Measurements from ENCODE around the gene EPN3.

Gene EPN3

GRCh38 chr17:50532452-50533024 is at the start of gene EPN3:
TSS of gene EPN3 (plus strand) at chr17:50532735. CDS start at chr17:50536557, 3,822 bp downstream.
- DNase-seq: no peak

DNA sequence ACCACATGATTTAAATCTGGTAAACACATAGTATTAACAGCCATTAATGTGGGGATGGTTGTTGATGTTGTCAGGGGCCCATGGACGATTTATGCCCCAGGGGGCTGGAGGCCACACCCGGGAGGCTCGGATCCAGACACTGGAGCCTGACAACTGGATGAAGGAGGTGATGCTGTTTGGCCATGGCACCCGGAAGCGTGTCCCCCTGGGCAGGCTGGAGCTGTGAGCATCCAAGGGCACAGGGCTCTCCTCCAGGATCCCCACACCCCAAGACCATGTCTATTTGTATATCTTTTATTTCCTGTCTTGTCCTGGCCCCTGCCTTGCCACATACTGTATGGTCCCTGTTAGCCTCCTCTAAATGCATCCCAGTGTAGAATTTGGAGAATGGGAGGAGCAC is 49.3 kb upstream of the EPN3 start:
- no peak for DNase-seq

DNA sequence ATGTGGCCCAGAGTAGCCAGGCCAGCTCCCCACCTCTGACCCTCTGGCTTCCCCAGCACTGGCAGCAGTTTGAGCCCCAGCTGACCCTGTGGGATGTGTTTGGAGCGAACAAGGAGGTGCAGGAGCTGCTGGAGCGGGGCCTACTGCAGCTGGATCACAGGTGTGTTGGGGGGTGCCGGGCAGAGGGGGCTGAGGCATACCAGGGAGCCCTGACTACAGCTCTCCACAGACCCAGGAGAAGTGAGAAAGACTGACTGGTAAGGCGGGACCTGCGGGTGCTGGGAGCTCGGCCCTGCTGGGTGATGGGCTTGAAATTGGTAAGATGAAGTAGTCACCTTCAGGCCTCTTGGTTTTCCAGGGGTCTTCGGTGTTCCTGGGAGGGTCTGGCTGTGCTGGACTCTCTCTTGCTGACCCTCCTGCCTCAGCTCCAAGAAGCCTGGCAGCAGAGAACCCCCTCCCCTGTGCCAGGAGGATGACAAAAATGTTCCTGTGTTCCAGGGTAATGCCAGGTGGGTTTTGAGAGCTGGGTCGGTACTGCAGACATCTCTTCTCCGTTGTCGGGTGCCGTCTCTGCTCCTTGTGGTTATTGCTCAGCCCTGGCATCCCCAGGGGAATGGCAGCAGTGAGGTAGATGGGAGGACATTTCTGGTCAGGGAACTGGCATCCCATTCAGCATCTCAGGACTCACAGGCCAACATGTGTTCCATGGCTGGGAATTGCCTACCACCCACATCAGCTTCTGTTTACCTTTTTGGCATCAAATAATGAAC is 48.0 kb upstream of the EPN3 start:
- DNase-seq: no peak

DNA sequence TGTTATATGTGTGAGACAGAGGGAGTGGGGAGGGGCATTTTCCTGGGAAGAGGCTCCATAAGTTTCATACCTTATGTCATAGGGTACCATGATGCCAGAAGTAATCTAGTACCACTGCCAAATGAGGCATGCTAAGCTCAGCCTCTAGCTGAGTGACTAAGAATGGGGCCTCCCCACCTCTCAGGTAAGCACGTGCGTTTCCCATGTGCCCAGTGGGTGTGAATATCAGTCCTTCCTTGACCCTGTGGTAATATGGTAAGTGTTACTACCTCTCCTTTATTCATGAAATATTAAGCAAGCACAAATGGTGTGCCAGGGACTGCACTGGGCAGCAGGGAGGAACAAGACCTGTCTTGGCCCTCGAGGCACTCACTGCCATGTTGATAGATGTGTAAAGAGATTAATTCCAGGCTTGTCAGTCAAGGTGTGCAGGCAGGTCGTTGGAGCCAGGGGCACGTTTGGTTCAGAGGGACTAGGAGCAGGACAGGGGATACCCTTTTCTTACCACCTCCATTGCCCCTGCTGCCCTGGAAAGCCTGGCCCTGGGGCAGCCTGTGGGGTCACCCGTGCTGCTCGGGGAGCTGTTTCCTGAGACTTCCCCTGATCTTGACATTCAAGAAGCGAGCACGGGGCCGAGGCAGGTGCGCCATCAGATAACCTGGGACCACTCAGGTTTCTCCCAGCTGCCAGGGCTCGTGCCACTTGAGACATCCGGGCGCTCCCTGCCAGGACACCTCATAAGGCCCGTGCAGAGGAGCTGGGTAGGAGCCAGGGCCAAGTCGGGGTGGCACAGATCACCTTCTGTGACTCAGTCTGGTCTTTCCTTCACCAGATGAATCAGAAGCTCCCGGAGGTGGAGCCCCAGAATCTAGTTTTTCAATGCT is 45.1 kb upstream of the EPN3 start:
- no peak for DNase-seq

GRCh38 chr17:50488880-50489279 is 43.7 kb upstream of the EPN3 start:
- no peak for DNase-seq

- no peak for DNase-seq
Measured at GRCh38 chr17:50491505-50491904, 41.0 kb upstream of the EPN3 start.

GRCh38 chr17:50492214-50492613 is 40.3 kb upstream of the EPN3 start:
- DNase-seq: no peak

DNA sequence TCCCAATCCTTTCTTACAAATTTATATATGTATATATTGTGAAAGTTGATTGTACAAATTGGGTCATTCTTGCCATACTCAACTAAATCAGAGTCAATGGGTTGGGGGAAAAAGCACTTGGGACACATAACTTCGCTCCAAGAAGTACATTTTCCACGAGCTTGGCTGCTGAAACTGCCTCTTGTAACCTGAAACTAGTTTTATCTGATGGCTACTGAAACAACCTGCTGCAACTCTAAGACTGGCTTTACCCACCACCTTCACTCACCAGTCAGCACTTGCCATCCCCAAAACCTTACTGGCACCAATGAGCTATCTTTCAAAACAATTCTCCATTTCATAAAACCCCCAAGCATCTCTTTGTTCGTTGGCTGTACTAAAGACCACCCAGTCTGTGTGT is 38.8 kb upstream of the EPN3 start:
- no peak for DNase-seq

- DNase-seq: no peak
Measured at GRCh38 chr17:50495217-50495823, 37.2 kb upstream of the EPN3 start.

- DNase-seq: no peak
Measured at GRCh38 chr17:50495918-50496317, 36.6 kb upstream of the EPN3 start.

DNA sequence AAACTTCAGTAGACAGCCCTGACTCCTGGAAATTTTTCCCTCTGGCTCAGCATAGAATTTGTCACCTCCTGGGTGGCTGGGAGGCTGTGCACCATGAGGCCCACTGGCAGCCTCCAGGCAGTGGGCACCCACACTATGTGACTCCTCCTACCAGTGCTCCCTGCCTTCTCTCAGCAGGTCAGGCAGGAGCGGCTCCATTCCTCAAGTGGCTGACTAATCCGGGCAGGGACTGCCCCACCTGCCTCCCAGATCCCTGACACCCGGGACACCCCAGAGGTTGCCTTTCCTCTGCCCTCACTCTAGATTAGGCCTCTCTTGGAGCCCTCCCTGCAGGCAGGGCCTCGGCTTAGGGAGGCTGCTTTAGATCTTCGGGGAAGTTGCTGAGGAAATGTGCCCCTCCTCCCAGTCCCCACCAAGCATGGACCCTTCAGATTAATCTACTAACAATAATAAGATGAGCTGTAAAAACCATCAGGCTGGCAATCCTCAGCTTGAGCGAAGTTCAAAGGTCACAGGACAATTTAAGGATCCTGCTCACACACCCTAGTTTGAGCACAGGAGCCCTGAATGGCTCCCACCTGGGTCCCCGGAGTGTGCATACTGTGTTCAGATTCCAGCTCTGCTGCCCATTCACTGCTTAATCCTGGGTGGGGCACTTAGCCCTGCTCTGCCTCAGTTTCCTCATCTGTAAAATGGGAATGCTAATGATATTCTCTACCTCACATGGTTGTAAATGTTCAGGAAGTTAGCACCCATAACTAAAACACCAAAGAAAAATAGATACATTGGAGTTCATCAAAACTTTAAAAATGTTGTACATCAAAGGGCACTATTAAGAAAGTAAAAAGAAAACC is 34.3 kb upstream of the EPN3 start:
- DNase-seq: no peak

GRCh38 chr17:50499270-50499669 is 33.3 kb upstream of the EPN3 start:
- no peak for DNase-seq

- no peak for DNase-seq
Measured at GRCh38 chr17:50499721-50500120, 32.8 kb upstream of the EPN3 start.

DNA sequence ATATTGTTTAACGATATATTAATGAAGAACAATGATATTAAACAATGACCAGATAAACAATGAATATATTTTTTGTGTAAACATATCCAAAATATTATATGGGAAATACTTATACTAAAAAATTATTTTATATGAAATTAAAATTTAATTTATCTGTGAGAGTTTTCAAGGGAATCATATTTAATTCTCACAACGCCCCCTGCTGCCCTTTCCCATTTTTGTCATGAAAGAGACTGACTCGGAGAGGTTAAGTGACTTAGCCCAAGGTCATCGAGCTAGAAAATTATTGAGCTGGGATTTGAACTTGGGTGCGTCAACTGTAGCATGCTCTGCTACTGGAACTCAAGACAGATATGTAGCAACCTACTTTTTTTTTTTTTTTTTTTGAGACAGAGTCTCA is 31.5 kb upstream of the EPN3 start:
- peak; percentile 70 for DNase-seq

- no peak for DNase-seq
Measured at GRCh38 chr17:50502301-50502990, 30.1 kb upstream of the EPN3 start.

- DNase-seq: no peak
Measured at GRCh38 chr17:50505591-50506130, 26.9 kb upstream of the EPN3 start.

DNA sequence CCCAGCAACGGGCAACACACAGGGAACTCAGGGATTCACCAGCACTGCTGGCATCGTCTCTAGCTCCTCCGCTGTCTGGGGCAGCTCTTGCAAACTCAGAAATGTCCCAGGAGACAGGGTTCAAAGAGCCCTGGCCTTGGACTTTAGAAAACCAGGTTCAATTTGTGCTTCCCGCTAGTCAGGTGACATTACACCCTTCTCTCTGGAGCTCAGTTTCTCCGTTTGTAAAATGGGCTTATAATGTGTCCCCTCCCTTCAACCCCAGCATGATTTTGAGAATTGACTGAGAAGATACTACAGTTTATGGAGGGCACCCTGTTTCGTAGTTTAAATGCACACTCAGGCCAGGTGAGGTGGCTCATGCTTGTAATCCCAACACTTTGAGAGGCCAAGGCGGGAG is 26.2 kb upstream of the EPN3 start:
- DNase-seq: no peak

DNA sequence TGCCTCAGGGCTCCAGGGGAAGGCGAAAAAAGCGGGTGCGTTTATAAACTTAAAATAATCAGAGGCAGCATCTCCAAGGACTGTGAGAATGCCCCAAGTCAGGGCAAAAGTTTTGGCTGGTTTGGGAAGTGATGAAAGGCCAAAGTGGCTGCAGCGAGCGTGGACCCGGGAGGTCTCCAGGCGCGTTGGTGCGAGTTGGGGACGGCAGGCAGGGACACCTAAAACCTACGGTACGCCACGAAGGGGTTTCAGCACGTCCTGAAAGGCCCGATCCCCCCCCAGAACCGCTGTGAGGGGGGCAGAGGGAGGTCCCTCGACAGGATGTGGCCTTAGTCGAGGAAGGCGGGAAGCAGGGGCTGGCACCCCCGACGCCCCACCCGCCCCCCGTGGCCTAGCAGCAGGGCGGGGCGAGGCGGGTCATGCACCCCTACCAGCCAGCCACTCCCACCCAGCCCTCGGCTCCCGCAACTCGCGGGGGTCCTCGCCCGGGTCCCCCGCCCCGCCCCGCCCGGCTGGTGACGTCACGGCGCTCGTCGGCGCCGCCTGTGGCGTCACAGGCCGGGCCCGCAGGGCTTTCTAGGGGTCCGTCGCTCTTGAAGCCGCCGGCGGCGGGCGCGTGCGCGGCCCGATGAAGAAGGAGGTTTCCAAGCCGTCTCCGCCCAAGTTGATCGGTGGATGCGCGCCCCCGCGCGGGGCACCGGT is 24.5 kb upstream of the EPN3 start, which contains the start of gene MYCBPAP:
TSS of gene MYCBPAP (plus strand) at position 569 of the 702 bp plus-strand sequence. CDS start 236 bp downstream, outside the sequence.
- DNase-seq: peak; percentile 93

DNA sequence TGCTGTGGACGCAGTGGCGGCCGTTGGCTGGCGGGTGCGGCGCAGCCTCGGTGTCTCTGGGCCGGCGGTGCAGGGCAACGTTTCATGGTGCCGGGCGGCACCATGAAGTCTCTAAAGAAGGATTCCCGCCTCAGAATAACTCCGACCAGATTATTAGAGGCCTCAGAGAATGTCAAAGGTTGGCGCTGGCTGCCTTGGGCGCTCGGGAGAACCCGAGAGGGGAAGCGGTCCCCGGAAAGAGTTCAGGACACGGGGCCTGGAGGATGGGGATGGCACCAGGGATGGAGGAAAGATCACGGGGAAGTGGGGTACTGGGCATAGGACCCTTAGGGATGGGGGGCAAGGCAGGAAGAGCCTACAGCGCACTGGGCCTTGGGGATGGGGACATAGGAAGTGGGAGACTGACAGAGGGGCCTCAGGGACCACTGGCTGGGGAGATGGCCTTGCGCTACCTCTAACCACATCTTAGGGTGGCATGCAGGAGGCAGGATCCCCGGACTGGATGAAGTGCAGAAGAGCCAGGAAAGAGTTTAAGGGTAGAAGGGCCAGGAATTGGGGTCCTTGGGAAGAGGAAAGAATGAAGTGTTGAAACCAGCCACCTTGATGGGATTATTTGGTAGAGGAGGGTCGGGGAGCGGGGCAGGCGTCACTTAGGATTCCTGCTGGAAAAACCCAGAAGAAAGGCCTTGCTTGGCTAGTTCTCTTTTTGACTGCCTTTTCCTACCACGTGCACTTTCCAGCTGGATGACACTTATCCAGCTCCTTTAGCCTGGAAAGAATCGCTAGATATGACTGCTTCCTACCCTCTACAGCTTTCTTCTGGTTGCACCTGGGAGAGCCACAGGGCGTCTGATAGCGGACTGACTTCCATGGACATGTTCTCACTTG is 23.7 kb upstream of the EPN3 start:
- DNase-seq: no peak

- peak; percentile 80 for DNase-seq
Measured at GRCh38 chr17:50511058-50511457, 21.5 kb upstream of the EPN3 start.

Data from activated effector memory CD4-positive, alpha-beta T cell treated with anti-CD3 and anti-CD28 coated beads, Interleukin-2, amount 50 U/mL, for 16 hours (primary cell).